GM18511 (cell line): Measurements from ENCODE around the gene CDC14A.

Experiments
- ATAC-seq: cut with Tn5 transposase; IDR thresholded peaks from one replicate; pipeline ENCODE4 v1.9.1; 2021; ENCODE audit warnings: mild to moderate bottlenecking, moderate library complexity; ENCODE audit not compliant: unreplicated experiment

Gene CDC14A

DNA sequence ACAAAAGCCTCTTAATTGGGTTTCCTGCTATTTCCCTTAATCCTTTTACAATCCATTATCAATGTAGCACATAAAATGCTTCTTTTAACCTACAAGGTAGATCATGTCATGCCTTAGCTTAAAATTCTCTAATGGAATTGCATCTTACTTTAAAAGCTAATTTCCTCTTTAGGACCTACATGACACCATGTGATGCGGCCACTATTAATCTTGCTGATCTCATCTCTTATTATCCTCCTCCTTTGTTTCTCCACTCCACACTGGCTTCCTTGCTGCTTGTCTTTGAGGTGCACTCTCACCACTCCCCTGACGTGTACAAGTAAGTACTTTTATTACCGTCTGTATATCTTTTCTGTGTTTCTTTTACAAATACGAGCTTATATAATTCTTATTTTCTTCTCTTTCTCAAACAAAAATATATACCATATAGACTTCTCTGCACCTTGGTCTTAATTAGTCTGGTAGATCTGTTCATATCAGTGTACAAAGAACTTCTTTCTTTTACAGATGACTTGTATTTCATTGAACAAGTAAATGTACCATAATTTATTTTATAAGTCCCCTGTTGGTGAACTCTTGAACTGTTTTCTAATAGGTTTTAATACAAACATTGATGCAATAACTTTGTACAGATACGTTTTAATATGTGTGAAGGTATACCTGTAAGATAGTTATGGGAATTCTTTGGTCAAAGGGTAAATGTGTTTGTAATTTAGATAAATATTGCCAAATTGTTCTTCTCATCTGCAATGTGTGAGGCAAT is 213.8 kb downstream of the CDC14A start:
- no peak for ATAC-seq

DNA sequence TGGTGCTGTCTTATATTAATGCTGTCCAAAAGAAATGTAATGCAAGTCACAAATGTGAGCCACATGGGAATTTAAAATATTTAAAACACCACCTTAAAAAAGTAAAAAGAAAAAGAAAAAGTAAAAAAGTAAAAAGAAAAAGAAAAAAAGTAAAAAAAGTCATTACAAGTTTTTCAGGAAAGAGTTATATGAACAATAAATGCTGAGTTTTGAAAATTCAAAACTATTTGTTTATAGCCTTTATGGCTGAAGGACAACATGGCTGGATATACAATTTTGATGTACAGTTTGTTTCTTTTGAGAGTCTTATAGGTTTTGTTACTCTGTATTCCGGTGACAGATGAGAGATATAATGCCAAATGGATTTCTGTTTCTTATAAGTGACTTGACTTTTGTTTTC is 214.8 kb downstream of the CDC14A start:
- no peak for ATAC-seq
